ENCODE results near the gene ZNF536.
"Not testable (repeated sequence)": the region's sequence is repeated elsewhere in the genome, so short reads cannot be mapped to it uniquely, and the experiment has no call there.

DNA sequence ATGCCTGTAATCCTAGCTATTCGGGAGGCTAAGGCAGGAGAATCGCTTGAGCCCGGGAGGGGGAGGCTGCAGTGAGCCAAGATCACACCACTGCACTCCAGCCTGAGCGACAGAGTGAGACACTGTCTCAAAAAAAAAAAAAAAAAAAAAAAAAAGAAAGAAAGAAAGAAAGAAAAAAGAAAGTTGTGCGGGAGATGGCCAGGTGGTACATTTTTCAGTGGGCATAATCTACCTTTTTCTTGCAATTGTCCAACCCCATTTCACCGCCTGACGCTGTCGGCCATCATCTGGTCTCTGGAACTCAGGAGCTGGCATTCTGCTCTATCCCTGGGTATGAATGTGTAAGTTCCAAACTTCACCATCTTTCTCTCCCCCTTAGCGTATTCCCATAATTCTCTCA is 73.9 kb downstream of the ZNF536 start:
- TF ChIP-seq, protein P1, sequence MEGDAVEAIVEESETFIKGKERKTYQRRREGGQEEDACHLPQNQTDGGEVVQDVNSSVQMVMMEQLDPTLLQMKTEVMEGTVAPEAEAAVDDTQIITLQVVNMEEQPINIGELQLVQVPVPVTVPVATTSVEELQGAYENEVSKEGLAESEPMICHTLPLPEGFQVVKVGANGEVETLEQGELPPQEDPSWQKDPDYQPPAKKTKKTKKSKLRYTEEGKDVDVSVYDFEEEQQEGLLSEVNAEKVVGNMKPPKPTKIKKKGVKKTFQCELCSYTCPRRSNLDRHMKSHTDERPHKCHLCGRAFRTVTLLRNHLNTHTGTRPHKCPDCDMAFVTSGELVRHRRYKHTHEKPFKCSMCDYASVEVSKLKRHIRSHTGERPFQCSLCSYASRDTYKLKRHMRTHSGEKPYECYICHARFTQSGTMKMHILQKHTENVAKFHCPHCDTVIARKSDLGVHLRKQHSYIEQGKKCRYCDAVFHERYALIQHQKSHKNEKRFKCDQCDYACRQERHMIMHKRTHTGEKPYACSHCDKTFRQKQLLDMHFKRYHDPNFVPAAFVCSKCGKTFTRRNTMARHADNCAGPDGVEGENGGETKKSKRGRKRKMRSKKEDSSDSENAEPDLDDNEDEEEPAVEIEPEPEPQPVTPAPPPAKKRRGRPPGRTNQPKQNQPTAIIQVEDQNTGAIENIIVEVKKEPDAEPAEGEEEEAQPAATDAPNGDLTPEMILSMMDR (IDR thresholded peaks at IDR 0.05): not testable (repeated sequence)
- not testable (repeated sequence) for TF ChIP-seq EP300, POLR2A (IDR thresholded peaks at IDR 0.05)

Measured in tibial nerve (tissue), 4 donors.